MM.1S (cell line): ENCODE data around the gene CTSW.

Experiments used
- DNase-seq: peaks from one replicate; pipeline ENCODE4 v3.0.0-alpha.2; 2015
- H2AFZ ChIP-seq: fragments of 300-600 bp; sonication (generic); 2 replicates; pipeline ENCODE4 v1.6.0; 2016; ENCODE audit warnings: antibody characterized with exemption, low read length
- H3F3A ChIP-seq: fragments of 300-600 bp; sonication (generic); 2 replicates; pipeline ENCODE4 v1.6.1; 2016; ENCODE audit warnings: mild to moderate bottlenecking, antibody characterized with exemption, low read length, moderate library complexity, mixed read lengths; ENCODE audit not compliant: insufficient read depth
- H3K27ac ChIP-seq: fragments of 300-600 bp; sonication (generic); 2 replicates; pipeline ENCODE4 v1.5.1; 2016; ENCODE audit warnings: mild to moderate bottlenecking, low read length
- H3K27me3 ChIP-seq: fragments of 300-600 bp; sonication (generic); replicated peaks from 2 replicates; pipeline ENCODE4 v1.6.0; 2016; ENCODE audit warnings: low read length; ENCODE audit not compliant: insufficient read depth
- H3K36me3 ChIP-seq: fragments of 300-600 bp; sonication (generic); replicated peaks from 2 replicates; pipeline ENCODE4 v1.6.1; 2016; ENCODE audit warnings: mild to moderate bottlenecking, low read length, mixed read lengths; ENCODE audit not compliant: insufficient read depth
- H3K4me1 ChIP-seq: fragments of 300-600 bp; sonication (generic); 2 replicates; pipeline ENCODE4 v1.6.1; 2016; ENCODE audit warnings: low read length, mixed read lengths
- H3K4me2 ChIP-seq: fragments of 300-600 bp; sonication (generic); 2 replicates; pipeline ENCODE4 v1.6.0; 2016; ENCODE audit warnings: low read depth, low read length
- H3K4me3 ChIP-seq: fragments of 300-600 bp; sonication (generic); 2 replicates; pipeline ENCODE4 v1.5.1; 2016; ENCODE audit warnings: low read length, mixed read lengths
- H3K79me2 ChIP-seq: fragments of 300-600 bp; sonication (generic); 2 replicates; pipeline ENCODE4 v1.6.1; 2016; ENCODE audit warnings: mixed run types, low read length, mixed read lengths
- H3K9ac ChIP-seq: fragments of 300-600 bp; sonication (generic); 2 replicates; pipeline ENCODE4 v1.6.1; 2016; ENCODE audit warnings: low read length, mixed read lengths
- H3K9me2 ChIP-seq: fragments of 300-600 bp; sonication (generic); replicated peaks from 2 replicates; pipeline ENCODE4 v1.6.1; 2016; ENCODE audit warnings: mild to moderate bottlenecking, low read length, mixed read lengths; ENCODE audit not compliant: insufficient read depth
- H3K9me3 ChIP-seq: fragments of 300-600 bp; sonication (generic); replicated peaks from 2 replicates; pipeline ENCODE4 v1.6.1; 2016; ENCODE audit warnings: mild to moderate bottlenecking, low read length, mixed read lengths; ENCODE audit not compliant: insufficient read depth
- H4K20me1 ChIP-seq: fragments of 300-600 bp; sonication (generic); 2 replicates; pipeline ENCODE4 v1.6.1; 2016; ENCODE audit warnings: mild to moderate bottlenecking, low read length, moderate library complexity, mixed read lengths; ENCODE audit not compliant: insufficient read depth
- CTCF ChIP-seq: fragments of 300-600 bp; sonication (generic); IDR thresholded peaks from 2 replicates; pipeline ENCODE4 v1.5.1; 2016; ENCODE audit warnings: antibody characterized with exemption, low read length, mixed read lengths
- EZH2 ChIP-seq: fragments of 300-600 bp; sonication (generic); optimal IDR thresholded peaks from 2 replicates; pipeline ENCODE3; 2017; ENCODE audit warnings: low read depth, mild to moderate bottlenecking, antibody characterized with exemption, low read length, mixed read lengths
- EZH2phosphoT487 ChIP-seq: fragments of 300-600 bp; sonication (generic); IDR thresholded peaks from 2 replicates; pipeline ENCODE4 v1.6.1; 2018; ENCODE audit warnings: antibody characterized with exemption, low read length

CTSW gene

GRCh38 chr11:65883058-65883761, 3.6 kb downstream of the CTSW start:
- H3K27ac ChIP-seq = no peak overlapping the region
- H3K9me3 ChIP-seq = no peaks in the 10 kb centered on the region
- H3K4me2 ChIP-seq = no peak overlapping the region
- H3K36me3 ChIP-seq = peaks cover 8% of the 10 kb centered on the region
- peaks cover 26% of the 10 kb centered on the region for H3K79me2 ChIP-seq
- H3F3A ChIP-seq = 0 out of 2 replicates have a peak, but pooled peaks cover 7% of the 10 kb centered on the region
- no peak overlapping the region for H3K4me3 ChIP-seq
- H3K4me1 ChIP-seq = peaks cover 25% of the 10 kb centered on the region
- H3K27me3 ChIP-seq = no peaks in the 10 kb centered on the region
- H3K9me2 ChIP-seq = no peaks in the 10 kb centered on the region
- no peak for DNase-seq
- H2AFZ ChIP-seq = no peak overlapping the region
- TF ChIP-seq EZH2phosphoT487 (no peak), CTCF (no peak), EZH2 (no peak)
- no peak overlapping the region for H3K9ac ChIP-seq
- no peaks in the 10 kb centered on the region for H4K20me1 ChIP-seq

- Histone ChIP-seq H3F3A (peaks cover 13% of the 10 kb centered on the region; the same call in 1 of the 2 replicates), H4K20me1 (no peaks in the 10 kb centered on the region), H3K79me2 (peaks cover 26% of the 10 kb centered on the region), H2AFZ (no peak overlapping the region), H3K4me3 (no peak overlapping the region), H3K9me2 (no peaks in the 10 kb centered on the region), H3K9ac (no peak overlapping the region), H3K36me3 (peaks cover 8% of the 10 kb centered on the region), H3K27ac (no peak overlapping the region), H3K4me1 (peaks cover 20% of the 10 kb centered on the region), H3K9me3 (no peaks in the 10 kb centered on the region), H3K4me2 (no peak overlapping the region), H3K27me3 (no peaks in the 10 kb centered on the region)
- TF ChIP-seq EZH2 = no peak
- TF ChIP-seq CTCF = no peak
- no peak for TF ChIP-seq EZH2phosphoT487
- no peak for DNase-seq
Observed at GRCh38 chr11:65883786-65884715, 4.4 kb downstream of the CTSW start.

- Histone ChIP-seq H3F3A (peaks cover 19% of the 10 kb centered on the region), H4K20me1 (no peaks in the 10 kb centered on the region), H3K4me2 (no peak overlapping the region; the same call in 1 of the 2 replicates), H3K4me3 (no peak overlapping the region), H3K27me3 (no peaks in the 10 kb centered on the region), H3K9ac (no peak overlapping the region), H3K4me1 (peaks cover 23% of the 10 kb centered on the region), H3K36me3 (peaks cover 8% of the 10 kb centered on the region), H3K79me2 (peaks cover 26% of the 10 kb centered on the region), H3K27ac (no peak overlapping the region), H3K9me3 (no peaks in the 10 kb centered on the region), H3K9me2 (no peaks in the 10 kb centered on the region), H2AFZ (no peak overlapping the region)
- peak; percentile 79 for DNase-seq
- TF ChIP-seq CTCF (peak; percentile 100), EZH2phosphoT487 (no peak)
Observed at GRCh38 chr11:65884716-65885092, 5.1 kb downstream of the CTSW start.
